WTC11 (cell line): ENCODE results near the gene MAP4K4. TPM values are rescaled to one million over a fixed set of nuclear protein-coding genes. Genes with fewer than 3 reads are reported as not detected.

ENCODE experiments used
- ATAC-seq: fragments of 200-7000 bp; cut with Tn5 transposase; 2 replicates; pipeline ENCODE4 v1.10.0; 2021; ENCODE audit warnings: mild to moderate bottlenecking, moderate library complexity
- CTCF ChIA-PET: fragments of 300-600 bp; sonication (Branson Sonifier 250); formaldehyde crosslinking; loops from one replicate; lab custom pipeline; 2021; ENCODE audit warnings: antibody characterized with exemption; lab: Charles Lee
- POLR2A ChIA-PET: fragments of 350-600 bp; sonication (Branson Sonifier 250); formaldehyde crosslinking; loops from one replicate; lab custom pipeline; 2021; ENCODE audit warnings: antibody characterized with exemption; lab: Charles Lee
- DNase-seq: peaks from one replicate; pipeline ENCODE4 v3.0.0; 2021; ENCODE audit warnings: low spot score
- H3K27ac Mint-ChIP-seq: 2 replicates; pipeline ENCODE4 v1.8.0; 2021; ENCODE audit warnings: mixed read lengths
- H3K27me3 Mint-ChIP-seq: 2 replicates; pipeline ENCODE4 v1.8.0; 2021; ENCODE audit warnings: low read depth, mild to moderate bottlenecking, moderate library complexity, mixed read lengths
- H3K36me3 Mint-ChIP-seq: 2 replicates; pipeline ENCODE4 v1.8.0; 2021; ENCODE audit warnings: mixed read lengths
- H3K4me1 Mint-ChIP-seq: 2 replicates; pipeline ENCODE4 v1.8.0; 2022; ENCODE audit warnings: mixed read lengths
- H3K4me3 Mint-ChIP-seq: 2 replicates; pipeline ENCODE4 v1.8.0; 2021; ENCODE audit warnings: mild to moderate bottlenecking, moderate library complexity, mixed read lengths
- H3K9me3 Mint-ChIP-seq: 2 replicates; pipeline ENCODE4 v1.8.0; 2021; ENCODE audit warnings: mixed read lengths
- FOXK1 ChIP-seq: sonication (generic); formaldehyde crosslinking; IDR thresholded peaks from 2 replicates; pipeline ENCODE4 v1.8.0; 2022; ENCODE audit warnings: mild to moderate bottlenecking, moderate library complexity, missing genetic modification reagents
- GABPB1 ChIP-seq: sonication (generic); formaldehyde crosslinking; IDR thresholded peaks from 2 replicates; pipeline ENCODE4 v1.8.1; 2023; ENCODE audit warnings: mild to moderate bottlenecking, missing genetic modification reagents
- IRF1 ChIP-seq: sonication (generic); formaldehyde crosslinking; IDR thresholded peaks from 2 replicates; pipeline ENCODE4 v1.8.0; 2023; ENCODE audit warnings: missing genetic modification reagents
- RELA ChIP-seq: sonication (generic); formaldehyde crosslinking; IDR thresholded peaks from 2 replicates; pipeline ENCODE4 v1.8.1; 2022; ENCODE audit warnings: missing genetic modification reagents, mild to moderate bottlenecking, borderline replicate concordance
- RORB ChIP-seq: fragments of 250-450 bp; sonication (Bioruptor Pico); IDR thresholded peaks from 2 replicates; pipeline ENCODE4 v1.9.0; 2021; ENCODE audit warnings: mild to moderate bottlenecking
- SMAD3 ChIP-seq: sonication (generic); formaldehyde crosslinking; IDR thresholded peaks from 2 replicates; pipeline ENCODE4 v1.8.0; 2022; ENCODE audit warnings: missing genetic modification reagents, mild to moderate bottlenecking, borderline replicate concordance
- SP1 ChIP-seq: sonication (generic); formaldehyde crosslinking; conservative IDR thresholded peaks from 2 replicates; pipeline ENCODE4 v1.8.1; 2022; ENCODE audit warnings: missing genetic modification reagents
- ZNF121 ChIP-seq: sonication (generic); formaldehyde crosslinking; IDR thresholded peaks from 2 replicates; pipeline ENCODE4 v1.8.0; 2023; ENCODE audit warnings: missing genetic modification reagents
- ZNF317 ChIP-seq: sonication (generic); formaldehyde crosslinking; IDR thresholded peaks from 2 replicates; pipeline ENCODE4 v1.8.1; 2023; ENCODE audit warnings: low read depth, mild to moderate bottlenecking, moderate library complexity, missing genetic modification reagents, borderline replicate concordance
- ZNF396 ChIP-seq: fragments of 250-450 bp; sonication (Bioruptor Pico); IDR thresholded peaks from 2 replicates; pipeline ENCODE4 v1.8.0; 2021; ENCODE audit warnings: mild to moderate bottlenecking, moderate library complexity, borderline replicate concordance
- total RNA-seq: library from RNA; stranded (reverse); gene quantifications from 3 replicates; pipeline ENCODE4 v1.2.3, GENCODE V29; 2021
- TF ChIP-seq, protein P1 (sequence below): fragments of 200-600 bp; IDR thresholded peaks from 2 replicates; pipeline ENCODE4 v1.8.0; 2022; ENCODE audit warnings: antibody characterized with exemption
- TF ChIP-seq, protein P2 (sequence below): fragments of 250-450 bp; sonication (Bioruptor Pico); IDR thresholded peaks from 2 replicates; pipeline ENCODE4 v1.9.0; 2021; ENCODE audit warnings: mild to moderate bottlenecking
- TF ChIP-seq, protein P3 (sequence below): sonication (generic); formaldehyde crosslinking; IDR thresholded peaks from 2 replicates; pipeline ENCODE4 v1.8.1; 2023; ENCODE audit warnings: mild to moderate bottlenecking, missing genetic modification reagents, moderate library complexity
- TF ChIP-seq, protein P4 (sequence below): sonication (generic); formaldehyde crosslinking; IDR thresholded peaks from 2 replicates; pipeline ENCODE4 v1.8.0; 2023; ENCODE audit warnings: missing genetic modification reagents, mild to moderate bottlenecking, borderline replicate concordance
- TF ChIP-seq, protein P5 (sequence below): fragments of 250-450 bp; sonication (Bioruptor Pico); IDR thresholded peaks from 2 replicates; pipeline ENCODE4 v1.8.0; 2021; ENCODE audit warnings: mild to moderate bottlenecking

Gene MAP4K4
- total RNA-seq, 1 experiment from 2014 or later: 112 TPM

GRCh38 chr2:101831351-101831865 is 133.9 kb downstream of the MAP4K4 start:
- TF ChIP-seq ZNF121 (peak; percentile 87), GABPB1 (CRISPR knock-in tag) (0 out of 2 replicates have a peak, but pooled peaks have one; percentile 5), RELA (no peak)
- TF ChIP-seq, protein P1, sequence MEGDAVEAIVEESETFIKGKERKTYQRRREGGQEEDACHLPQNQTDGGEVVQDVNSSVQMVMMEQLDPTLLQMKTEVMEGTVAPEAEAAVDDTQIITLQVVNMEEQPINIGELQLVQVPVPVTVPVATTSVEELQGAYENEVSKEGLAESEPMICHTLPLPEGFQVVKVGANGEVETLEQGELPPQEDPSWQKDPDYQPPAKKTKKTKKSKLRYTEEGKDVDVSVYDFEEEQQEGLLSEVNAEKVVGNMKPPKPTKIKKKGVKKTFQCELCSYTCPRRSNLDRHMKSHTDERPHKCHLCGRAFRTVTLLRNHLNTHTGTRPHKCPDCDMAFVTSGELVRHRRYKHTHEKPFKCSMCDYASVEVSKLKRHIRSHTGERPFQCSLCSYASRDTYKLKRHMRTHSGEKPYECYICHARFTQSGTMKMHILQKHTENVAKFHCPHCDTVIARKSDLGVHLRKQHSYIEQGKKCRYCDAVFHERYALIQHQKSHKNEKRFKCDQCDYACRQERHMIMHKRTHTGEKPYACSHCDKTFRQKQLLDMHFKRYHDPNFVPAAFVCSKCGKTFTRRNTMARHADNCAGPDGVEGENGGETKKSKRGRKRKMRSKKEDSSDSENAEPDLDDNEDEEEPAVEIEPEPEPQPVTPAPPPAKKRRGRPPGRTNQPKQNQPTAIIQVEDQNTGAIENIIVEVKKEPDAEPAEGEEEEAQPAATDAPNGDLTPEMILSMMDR: peak; percentile 48; the same call in 1 of the 2 replicates
- peaks cover 15% of the 10 kb centered on the region for H3K4me1 Mint-ChIP-seq
- no peaks in the 10 kb centered on the region for H3K9me3 Mint-ChIP-seq
- ATAC-seq (peak; percentile 98), DNase-seq (peak; percentile 79)
- peaks cover 38% of the 10 kb centered on the region for H3K36me3 Mint-ChIP-seq
- ChIA-PET POLR2A (no interaction called here), CTCF (interaction anchor here (0.6 to 2.4 kb wide), 30 partner anchors 8 to 523 kb away, joined by 3 to 17 read pairs (median 4); partner anchors contain the start of genes IL1R2, MAP4K4 and RNF149)
- peak overlapping the region; percentile 75 for H3K27ac Mint-ChIP-seq
- no peak overlapping the region for H3K4me3 Mint-ChIP-seq
- no peaks in the 10 kb centered on the region for H3K27me3 Mint-ChIP-seq

GRCh38 chr2:101832114-101832513 is 134.6 kb downstream of the MAP4K4 start:
- Mint-ChIP-seq H3K36me3 (peaks cover 36% of the 10 kb centered on the region), H3K4me1 (peaks cover 15% of the 10 kb centered on the region), H3K4me3 (no peak overlapping the region), H3K27ac (no peak overlapping the region), H3K27me3 (no peaks in the 10 kb centered on the region), H3K9me3 (no peaks in the 10 kb centered on the region)
- DNase-seq: no peak
- CTCF ChIA-PET: interaction anchor here (0.8 to 2.4 kb wide), 22 partner anchors 10 to 490 kb away, joined by 3 to 17 read pairs (median 4); partner anchors contain the start of gene MAP4K4
- TF ChIP-seq, protein P2, sequence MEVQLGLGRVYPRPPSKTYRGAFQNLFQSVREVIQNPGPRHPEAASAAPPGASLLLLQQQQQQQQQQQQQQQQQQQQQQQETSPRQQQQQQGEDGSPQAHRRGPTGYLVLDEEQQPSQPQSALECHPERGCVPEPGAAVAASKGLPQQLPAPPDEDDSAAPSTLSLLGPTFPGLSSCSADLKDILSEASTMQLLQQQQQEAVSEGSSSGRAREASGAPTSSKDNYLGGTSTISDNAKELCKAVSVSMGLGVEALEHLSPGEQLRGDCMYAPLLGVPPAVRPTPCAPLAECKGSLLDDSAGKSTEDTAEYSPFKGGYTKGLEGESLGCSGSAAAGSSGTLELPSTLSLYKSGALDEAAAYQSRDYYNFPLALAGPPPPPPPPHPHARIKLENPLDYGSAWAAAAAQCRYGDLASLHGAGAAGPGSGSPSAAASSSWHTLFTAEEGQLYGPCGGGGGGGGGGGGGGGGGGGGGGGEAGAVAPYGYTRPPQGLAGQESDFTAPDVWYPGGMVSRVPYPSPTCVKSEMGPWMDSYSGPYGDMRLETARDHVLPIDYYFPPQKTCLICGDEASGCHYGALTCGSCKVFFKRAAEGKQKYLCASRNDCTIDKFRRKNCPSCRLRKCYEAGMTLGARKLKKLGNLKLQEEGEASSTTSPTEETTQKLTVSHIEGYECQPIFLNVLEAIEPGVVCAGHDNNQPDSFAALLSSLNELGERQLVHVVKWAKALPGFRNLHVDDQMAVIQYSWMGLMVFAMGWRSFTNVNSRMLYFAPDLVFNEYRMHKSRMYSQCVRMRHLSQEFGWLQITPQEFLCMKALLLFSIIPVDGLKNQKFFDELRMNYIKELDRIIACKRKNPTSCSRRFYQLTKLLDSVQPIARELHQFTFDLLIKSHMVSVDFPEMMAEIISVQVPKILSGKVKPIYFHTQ: no peak
- TF ChIP-seq, protein P3, sequence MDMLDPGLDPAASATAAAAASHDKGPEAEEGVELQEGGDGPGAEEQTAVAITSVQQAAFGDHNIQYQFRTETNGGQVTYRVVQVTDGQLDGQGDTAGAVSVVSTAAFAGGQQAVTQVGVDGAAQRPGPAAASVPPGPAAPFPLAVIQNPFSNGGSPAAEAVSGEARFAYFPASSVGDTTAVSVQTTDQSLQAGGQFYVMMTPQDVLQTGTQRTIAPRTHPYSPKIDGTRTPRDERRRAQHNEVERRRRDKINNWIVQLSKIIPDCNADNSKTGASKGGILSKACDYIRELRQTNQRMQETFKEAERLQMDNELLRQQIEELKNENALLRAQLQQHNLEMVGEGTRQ (CRISPR knock-in tag): no peak
- TF ChIP-seq IRF1 (CRISPR knock-in tag): no peak
- POLR2A ChIA-PET: no interaction called here
- no peak for ATAC-seq

DNA sequence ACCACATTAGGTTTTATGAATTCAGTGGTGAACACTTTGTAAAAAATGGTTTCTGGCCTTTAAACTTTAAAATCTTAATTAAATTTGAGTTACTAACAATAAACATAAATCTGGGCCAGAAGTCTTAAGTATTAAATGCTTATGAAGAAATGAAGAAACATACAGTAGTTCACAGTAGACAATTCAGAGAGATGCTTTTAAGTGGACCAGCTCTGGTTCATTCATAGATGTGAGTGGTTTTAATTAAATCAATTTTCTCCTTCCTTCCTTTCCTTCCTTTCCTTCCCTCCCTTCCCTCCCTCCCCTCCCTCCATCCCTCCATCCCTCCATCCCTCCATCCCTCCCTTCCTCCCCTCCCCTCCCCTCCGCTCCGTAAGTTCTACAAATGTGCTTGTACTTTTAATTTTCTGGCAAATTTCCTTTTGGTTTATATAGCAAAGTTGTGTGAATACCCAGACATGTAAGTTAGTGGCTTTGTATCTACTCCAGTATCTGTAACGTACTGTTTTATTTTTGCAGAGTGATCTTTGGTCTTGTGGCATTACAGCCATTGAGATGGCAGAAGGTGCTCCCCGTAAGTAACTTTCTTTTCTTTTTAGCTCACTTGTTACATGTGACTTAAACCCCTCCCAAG is 136.5 kb downstream of the MAP4K4 start:
- Mint-ChIP-seq H3K4me1 (peaks cover 15% of the 10 kb centered on the region), H3K9me3 (no peaks in the 10 kb centered on the region), H3K4me3 (no peak overlapping the region), H3K27me3 (no peaks in the 10 kb centered on the region), H3K27ac (no peak overlapping the region), H3K36me3 (peaks cover 49% of the 10 kb centered on the region)
- ATAC-seq (no peak), DNase-seq (no peak)
- CTCF ChIA-PET: no interaction called here
- POLR2A ChIA-PET: no interaction called here
- TF ChIP-seq, protein P4, sequence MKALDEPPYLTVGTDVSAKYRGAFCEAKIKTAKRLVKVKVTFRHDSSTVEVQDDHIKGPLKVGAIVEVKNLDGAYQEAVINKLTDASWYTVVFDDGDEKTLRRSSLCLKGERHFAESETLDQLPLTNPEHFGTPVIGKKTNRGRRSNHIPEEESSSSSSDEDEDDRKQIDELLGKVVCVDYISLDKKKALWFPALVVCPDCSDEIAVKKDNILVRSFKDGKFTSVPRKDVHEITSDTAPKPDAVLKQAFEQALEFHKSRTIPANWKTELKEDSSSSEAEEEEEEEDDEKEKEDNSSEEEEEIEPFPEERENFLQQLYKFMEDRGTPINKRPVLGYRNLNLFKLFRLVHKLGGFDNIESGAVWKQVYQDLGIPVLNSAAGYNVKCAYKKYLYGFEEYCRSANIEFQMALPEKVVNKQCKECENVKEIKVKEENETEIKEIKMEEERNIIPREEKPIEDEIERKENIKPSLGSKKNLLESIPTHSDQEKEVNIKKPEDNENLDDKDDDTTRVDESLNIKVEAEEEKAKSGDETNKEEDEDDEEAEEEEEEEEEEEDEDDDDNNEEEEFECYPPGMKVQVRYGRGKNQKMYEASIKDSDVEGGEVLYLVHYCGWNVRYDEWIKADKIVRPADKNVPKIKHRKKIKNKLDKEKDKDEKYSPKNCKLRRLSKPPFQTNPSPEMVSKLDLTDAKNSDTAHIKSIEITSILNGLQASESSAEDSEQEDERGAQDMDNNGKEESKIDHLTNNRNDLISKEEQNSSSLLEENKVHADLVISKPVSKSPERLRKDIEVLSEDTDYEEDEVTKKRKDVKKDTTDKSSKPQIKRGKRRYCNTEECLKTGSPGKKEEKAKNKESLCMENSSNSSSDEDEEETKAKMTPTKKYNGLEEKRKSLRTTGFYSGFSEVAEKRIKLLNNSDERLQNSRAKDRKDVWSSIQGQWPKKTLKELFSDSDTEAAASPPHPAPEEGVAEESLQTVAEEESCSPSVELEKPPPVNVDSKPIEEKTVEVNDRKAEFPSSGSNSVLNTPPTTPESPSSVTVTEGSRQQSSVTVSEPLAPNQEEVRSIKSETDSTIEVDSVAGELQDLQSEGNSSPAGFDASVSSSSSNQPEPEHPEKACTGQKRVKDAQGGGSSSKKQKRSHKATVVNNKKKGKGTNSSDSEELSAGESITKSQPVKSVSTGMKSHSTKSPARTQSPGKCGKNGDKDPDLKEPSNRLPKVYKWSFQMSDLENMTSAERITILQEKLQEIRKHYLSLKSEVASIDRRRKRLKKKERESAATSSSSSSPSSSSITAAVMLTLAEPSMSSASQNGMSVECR (CRISPR knock-in tag): no peak
- TF ChIP-seq ZNF317 (CRISPR knock-in tag) (no peak), GABPB1 (CRISPR knock-in tag) (no peak), SP1 (CRISPR knock-in tag) (no peak), FOXK1 (CRISPR knock-in tag) (no peak), RORB (CRISPR knock-in tag) (no peak), ZNF396 (CRISPR knock-in tag) (no peak), SMAD3 (no peak)
- TF ChIP-seq, protein P5, sequence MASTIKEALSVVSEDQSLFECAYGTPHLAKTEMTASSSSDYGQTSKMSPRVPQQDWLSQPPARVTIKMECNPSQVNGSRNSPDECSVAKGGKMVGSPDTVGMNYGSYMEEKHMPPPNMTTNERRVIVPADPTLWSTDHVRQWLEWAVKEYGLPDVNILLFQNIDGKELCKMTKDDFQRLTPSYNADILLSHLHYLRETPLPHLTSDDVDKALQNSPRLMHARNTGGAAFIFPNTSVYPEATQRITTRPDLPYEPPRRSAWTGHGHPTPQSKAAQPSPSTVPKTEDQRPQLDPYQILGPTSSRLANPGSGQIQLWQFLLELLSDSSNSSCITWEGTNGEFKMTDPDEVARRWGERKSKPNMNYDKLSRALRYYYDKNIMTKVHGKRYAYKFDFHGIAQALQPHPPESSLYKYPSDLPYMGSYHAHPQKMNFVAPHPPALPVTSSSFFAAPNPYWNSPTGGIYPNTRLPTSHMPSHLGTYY (CRISPR knock-in tag): no peak
- TF ChIP-seq, protein P1: no peak
